GM12872 (cell line): ENCODE results near the gene PVALEF.

Source experiments
- CTCF ChIP-seq: IDR thresholded peaks from 3 replicates; pipeline ENCODE4 v1.5.1; 2011; ENCODE audit warnings: low read depth, mild to moderate bottlenecking, low read length, moderate library complexity; ENCODE audit not compliant: insufficient read depth

The PVALEF gene

DNA sequence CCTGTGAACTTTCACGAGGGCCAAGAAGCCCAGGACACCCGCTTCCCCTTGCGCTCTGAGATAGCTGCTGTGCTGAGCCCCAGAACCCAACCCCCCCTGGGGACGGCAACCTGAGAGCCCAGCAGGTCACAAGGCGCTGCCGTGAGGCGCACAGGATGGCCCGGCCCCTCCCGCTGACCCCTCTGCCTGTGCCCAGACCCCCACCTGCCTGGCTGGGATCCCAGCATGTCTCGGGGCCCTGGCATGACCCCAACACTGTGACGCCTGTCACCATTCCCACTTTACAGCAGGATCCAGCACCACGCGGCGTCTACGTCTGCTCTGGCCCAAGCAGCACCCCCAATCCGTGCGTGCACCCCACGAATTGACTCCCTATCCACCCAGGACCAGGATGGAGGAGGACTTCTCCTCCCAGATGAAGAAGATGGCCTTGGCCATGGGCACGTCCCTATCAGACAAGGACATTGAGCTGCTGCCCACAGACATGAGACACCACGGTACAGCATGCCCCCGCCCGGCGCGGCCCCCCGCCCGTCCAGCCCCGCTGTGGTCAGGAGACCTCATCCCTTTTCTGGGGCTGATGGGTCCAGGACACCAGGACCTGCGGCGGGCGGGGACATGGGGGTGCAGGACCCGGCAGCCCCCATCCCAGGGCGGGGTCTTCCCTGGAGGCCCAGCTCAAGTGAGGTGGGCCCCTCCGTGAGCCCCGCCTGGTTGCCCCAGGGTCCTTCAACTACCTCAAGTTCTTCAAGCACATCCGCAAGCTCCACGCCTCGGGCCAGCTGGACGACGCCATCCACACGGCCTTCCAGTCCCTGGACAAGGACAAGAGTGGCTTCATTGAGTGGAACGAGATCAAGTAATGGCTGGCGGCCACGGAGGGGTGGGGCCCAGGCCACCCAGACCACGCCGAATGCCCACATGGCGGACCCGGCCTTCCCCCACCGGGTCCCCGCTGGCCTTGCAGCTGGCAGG is 15.8 kb downstream of the PVALEF start:
- no peak for TF ChIP-seq CTCF

DNA sequence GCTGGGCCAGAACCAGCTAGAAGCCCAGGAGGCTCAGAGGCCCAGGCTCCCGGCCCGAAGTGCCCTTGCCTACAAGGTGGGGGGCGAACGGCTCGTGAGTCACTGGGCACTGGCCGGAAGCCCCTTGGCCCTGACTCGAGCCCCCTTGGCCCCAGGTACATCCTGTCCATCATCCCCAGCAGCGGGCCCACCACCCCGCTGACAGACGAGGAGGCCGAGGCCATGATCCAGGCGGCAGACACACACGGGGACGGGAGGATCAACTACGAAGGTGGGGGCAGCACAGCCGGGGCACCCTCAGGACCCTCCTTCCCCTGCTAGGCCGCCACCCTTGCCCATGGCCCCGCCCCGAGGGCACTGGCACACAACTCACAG is 16.5 kb downstream of the PVALEF start:
- TF ChIP-seq CTCF, result no peak

DNA sequence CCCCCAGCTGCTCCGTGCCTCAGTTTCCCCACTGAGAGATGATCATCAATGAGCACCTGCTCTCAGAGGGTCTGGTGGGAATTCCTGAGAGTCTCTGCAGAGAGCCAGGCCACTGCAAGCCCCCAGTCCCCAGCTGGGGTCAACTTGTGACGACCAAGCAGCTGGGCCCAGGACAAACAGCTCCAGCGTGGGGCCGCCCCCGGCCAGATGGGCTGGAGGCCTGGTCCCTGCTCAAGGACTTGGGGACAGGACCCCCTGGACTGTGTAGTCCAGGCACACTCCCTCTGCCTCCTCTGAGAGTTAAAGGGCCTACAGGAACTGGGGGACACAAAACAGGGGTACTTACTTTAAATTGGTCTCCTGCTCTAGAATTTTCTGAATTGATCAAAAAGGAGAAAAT is 17.3 kb downstream of the PVALEF start:
- no peak for TF ChIP-seq CTCF

DNA sequence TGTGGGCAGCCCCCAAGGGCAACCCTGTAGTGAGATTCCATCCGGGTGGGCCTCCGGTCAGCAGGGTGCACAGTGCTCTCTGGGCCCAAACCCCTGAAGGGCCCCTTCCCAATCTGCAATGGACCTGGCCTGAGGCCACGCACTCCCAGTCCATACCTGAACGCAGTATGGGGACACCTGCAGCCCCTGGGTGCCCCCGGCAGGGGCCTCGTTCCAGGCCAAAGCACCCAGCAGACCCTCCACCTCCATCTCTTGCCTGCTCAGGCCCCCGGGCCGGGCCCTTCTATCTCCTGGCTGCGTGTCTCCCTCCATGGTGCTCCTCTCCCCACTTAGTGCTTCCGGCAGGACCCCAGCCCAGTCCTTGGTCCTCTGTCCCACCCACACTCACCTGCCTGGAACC is 18.0 kb downstream of the PVALEF start:
- no peak for TF ChIP-seq CTCF

DNA sequence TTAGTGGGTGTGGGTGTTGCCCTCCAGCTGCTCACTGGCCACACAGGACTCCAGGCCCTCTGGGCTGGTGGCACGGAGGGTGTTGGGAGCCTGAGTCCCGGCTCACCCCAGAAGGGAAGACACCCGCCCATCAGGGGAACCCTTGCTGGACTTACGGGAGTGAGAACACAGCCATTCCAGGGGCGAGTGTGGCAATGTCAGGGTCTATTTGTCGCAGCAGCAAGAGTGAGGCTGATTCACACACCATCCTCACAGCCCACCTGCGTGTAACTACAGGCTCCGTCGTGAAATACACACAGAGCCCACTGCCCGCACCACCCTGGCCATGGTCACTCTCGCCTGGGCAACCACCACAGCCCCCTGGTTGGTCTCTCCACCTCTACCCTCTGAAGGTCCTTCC is 18.5 kb downstream of the PVALEF start:
- TF ChIP-seq CTCF, result no peak

DNA sequence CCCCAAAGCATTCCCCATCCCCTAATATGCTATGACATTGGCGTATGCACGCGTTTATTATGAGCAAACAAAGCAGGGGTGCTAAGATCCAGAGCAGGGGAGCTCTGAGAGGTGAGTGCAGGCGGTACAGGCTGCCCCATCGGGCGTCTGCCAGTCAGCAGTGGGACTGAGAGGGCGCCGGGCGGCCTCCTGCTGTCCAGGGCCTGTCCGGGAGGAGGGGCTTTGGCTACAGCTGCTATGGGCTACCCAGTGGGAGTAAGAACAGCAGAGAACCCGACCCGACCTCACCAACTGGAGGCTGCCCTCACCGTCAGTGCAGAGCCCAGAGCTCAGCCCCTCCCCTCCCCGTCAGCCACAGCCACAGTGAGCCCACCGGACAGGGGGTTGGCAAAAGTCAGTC is 19.2 kb downstream of the PVALEF start:
- no peak for TF ChIP-seq CTCF

GRCh38 chr17:81186203-81186602 is 20.9 kb downstream of the PVALEF start:
- TF ChIP-seq CTCF, result no peak
